Endothelial cell of umbilical vein (primary cell): Measurements from ENCODE around the gene CLN6. TPM values are rescaled to one million over a fixed set of nuclear protein-coding genes. Genes with fewer than 3 reads are reported as not detected.

Experiments
- BruUV-seq: library from RNA; stranded (reverse); fragments of 400-500 nt; replicated peaks from 2 replicates; lab custom pipeline; 2021; lab: Mats Ljungman, UMichigan
- CTCF ChIA-PET: fragments of 300-600, 350-600 bp; sonication (Branson Sonifier 250); formaldehyde crosslinking; loops from one replicate; lab custom pipeline; 2021; ENCODE audit warnings: antibody characterized with exemption, inconsistent platforms; lab: Charles Lee
- POLR2A ChIA-PET: fragments of 300-600, 350-600 bp; sonication (Branson Sonifier 250); formaldehyde crosslinking; loops from one replicate; lab custom pipeline; 2021; ENCODE audit warnings: antibody characterized with exemption, inconsistent platforms; lab: Charles Lee
- DNase-seq: peaks from one replicate; pipeline ENCODE4 v3.0.0-alpha.2; 2011; ENCODE audit warnings: low read depth, low spot score
- FAIRE-seq: peaks from 2 replicates; lab custom pipeline; 2011; peaks lifted over from hg19 to GRCh38; lab: Jason Lieb, UNC
- H2AFZ ChIP-seq: 2 replicates; pipeline ENCODE4 v1.6.0; 2012; ENCODE audit warnings: low read depth, low read length, control low read depth, inconsistent platforms
- H3K27ac ChIP-seq: 2 replicates; pipeline ENCODE4 v1.5.1; 2011; ENCODE audit warnings: low read depth, mild to moderate bottlenecking, control low read depth, low read length, moderate library complexity; ENCODE audit not compliant: insufficient read depth
- H3K27me3 ChIP-seq, 2 experiments: 2 replicates each; pipeline versions ENCODE4 v1.6.0 to v1.6.1; 2011; ENCODE audit warnings: low read length in 2 of 2, mixed read lengths in 1 of 2; ENCODE audit not compliant: control insufficient read depth in 2 of 2, insufficient read depth in 2 of 2
- H3K36me3 ChIP-seq, 2 experiments: 2 replicates in 1 of 2; 3 replicates in 1 of 2; pipeline ENCODE4 v1.5.1; 2011; ENCODE audit warnings: low read length in 2 of 2, mild to moderate bottlenecking in 1 of 2, moderate library complexity in 1 of 2; ENCODE audit not compliant: control insufficient read depth in 2 of 2, insufficient read depth in 2 of 2; ENCODE audit errors: extremely low read depth in 1 of 2
- H3K4me1 ChIP-seq: 3 replicates; pipeline ENCODE4 v1.5.1; 2011; ENCODE audit warnings: mild to moderate bottlenecking, low read length; ENCODE audit not compliant: control insufficient read depth, insufficient read depth; ENCODE audit errors: extremely low read depth
- H3K4me2 ChIP-seq: 2 replicates; pipeline ENCODE4 v1.6.1; 2011; ENCODE audit warnings: low read length, control low read depth, mixed read lengths; ENCODE audit not compliant: insufficient read depth
- H3K4me3 ChIP-seq, 3 experiments: fragments of 200-600 bp in 1 of 3; sonication (generic), shearing (Covaris generic) in 1 of 3; replicated peaks in 1 of 3; 2 replicates each; pipeline ENCODE4 v1.5.1; 2011 to 2016; ENCODE audit warnings: control low read depth in 3 of 3, low read length in 3 of 3, mild to moderate bottlenecking in 2 of 3, inconsistent platforms in 1 of 3, low read depth in 1 of 3, moderate library complexity in 1 of 3; ENCODE audit not compliant: insufficient read depth in 1 of 3
- H3K79me2 ChIP-seq: 2 replicates; pipeline ENCODE4 v1.6.0; 2012; ENCODE audit warnings: low read length, inconsistent platforms; ENCODE audit not compliant: control insufficient read depth, insufficient read depth
- H3K9ac ChIP-seq: replicated peaks from 2 replicates; pipeline ENCODE3; 2011; ENCODE audit warnings: low read length, control low read depth; ENCODE audit not compliant: insufficient read depth; ENCODE audit errors: extremely low read depth
- H3K9me1 ChIP-seq: replicated peaks from 3 replicates; pipeline ENCODE4 v1.6.0; 2011; ENCODE audit warnings: mild to moderate bottlenecking, low read length; ENCODE audit not compliant: control insufficient read depth, insufficient read depth; ENCODE audit errors: extremely low read depth
- H3K9me3 ChIP-seq: replicated peaks from 2 replicates; pipeline ENCODE4 v1.5.1; 2012; ENCODE audit warnings: low read length, inconsistent platforms; ENCODE audit not compliant: control insufficient read depth, insufficient read depth
- H4K20me1 ChIP-seq: replicated peaks from 2 replicates; pipeline ENCODE3; 2011; ENCODE audit warnings: mild to moderate bottlenecking, low read length; ENCODE audit not compliant: control insufficient read depth, insufficient read depth; ENCODE audit errors: extremely low read depth
- EZH2 ChIP-seq: IDR thresholded peaks from 2 replicates; pipeline ENCODE4 v1.6.1; 2012; ENCODE audit warnings: borderline replicate concordance, low read depth, mild to moderate bottlenecking, moderate library complexity, low read length, inconsistent platforms; ENCODE audit not compliant: severe bottlenecking
- FOS ChIP-seq: IDR thresholded peaks from 2 replicates; pipeline ENCODE4 v1.6.1; 2011; ENCODE audit warnings: mild to moderate bottlenecking, low read length, moderate library complexity, borderline replicate concordance; ENCODE audit not compliant: insufficient read depth
- GATA2 ChIP-seq: IDR thresholded peaks from 2 replicates; pipeline ENCODE4 v1.7.0; 2011; ENCODE audit warnings: low read depth, mild to moderate bottlenecking, moderate library complexity, mixed read lengths, low read length; ENCODE audit not compliant: insufficient read length, insufficient read depth
- JUN ChIP-seq: IDR thresholded peaks from 2 replicates; pipeline ENCODE4 v1.6.1; 2011; ENCODE audit warnings: borderline replicate concordance, low read depth; ENCODE audit not compliant: insufficient read length, insufficient read depth
- MYC ChIP-seq: IDR thresholded peaks from one replicate; pipeline ENCODE4 v1.6.1; 2011; ENCODE audit warnings: mild to moderate bottlenecking, low read depth, low read length
- POLR2A ChIP-seq: IDR thresholded peaks from 2 replicates; pipeline ENCODE4 v1.6.1; 2012; ENCODE audit warnings: low read depth, mild to moderate bottlenecking, control low read depth, low read length
- POLR2AphosphoS5 ChIP-seq: IDR thresholded peaks from 2 replicates; pipeline ENCODE4 v1.6.1; 2012; ENCODE audit warnings: low read depth, mild to moderate bottlenecking, control low read depth, low read length, moderate library complexity; ENCODE audit not compliant: insufficient read depth
- dilution Hi-C: fragments of 300-500 bp; cut with MboI; formaldehyde crosslinking; loops from one replicate; pipeline ENCODE4 v1.15.0; 2019; ENCODE audit warnings: low sequenced_read_pairs; ENCODE audit not compliant: extremely low pct_ligation_motif_present
- intact Hi-C: fragments of 100-400 bp; cut with micrococcal nuclease; formaldehyde crosslinking; loops from one replicate; pipeline ENCODE4 v1.10.0; 2022
- polyA plus RNA-seq, 4 experiments: library from polyadenylated mRNA; depleted of rRNA in 3 of 4; stranded (reverse) in 3 of 4; unstranded in 1 of 4; fragments of >200 nt; gene quantifications; 2 replicates each; pipeline versions ENCODE4 v1.2.1 to v1.2.3, GENCODE V29; 2011 to 2012; ENCODE audit warnings: missing spikeins in 1 of 4
- total RNA-seq: library from RNA; stranded (reverse); gene quantifications from 2 replicates; pipeline ENCODE4 v1.2.3, GENCODE V29; 2021
- TF ChIP-seq, protein P1 (sequence below): IDR thresholded peaks from 2 replicates; pipeline ENCODE4 v1.6.1; 2011; ENCODE audit not compliant: insufficient read depth, insufficient read length
- TF ChIP-seq, protein P2 (sequence below), 2 donors: IDR thresholded peaks; 1 replicate in 1 of 2; 2 replicates in 1 of 2; pipeline ENCODE4 v1.5.1; 2011; ENCODE audit warnings: low read length in 2 of 2, mild to moderate bottlenecking in 2 of 2, moderate library complexity in 2 of 2, control low read depth in 1 of 2, inconsistent platforms in 1 of 2, low read depth in 1 of 2; ENCODE audit not compliant: insufficient read depth in 1 of 2; ENCODE audit errors: extremely low read depth in 1 of 2

The CLN6 gene
- total and polyA plus RNA-seq, 2 donors (not counting 3 experiments of a cell fraction or from before 2014, with no cell fraction given): 53.9 to 75.5 TPM

- no peak overlapping the region for H3K27ac ChIP-seq
- FAIRE-seq (no peak), DNase-seq (no peak)
- no peaks in the 10 kb centered on the region for H3K79me2 ChIP-seq
- dilution Hi-C loops: no loop called here
- no peak overlapping the region for H3K9ac ChIP-seq
- no peaks in the 10 kb centered on the region for H4K20me1 ChIP-seq
- H3K36me3 ChIP-seq: peaks cover 2% of the 10 kb centered on the region in 2 experiments
- no peaks in the 10 kb centered on the region for H3K9me3 ChIP-seq
- H3K9me1 ChIP-seq: no peaks in the 10 kb centered on the region
- ChIA-PET POLR2A (no interaction called here), CTCF (no interaction called here)
- TF ChIP-seq POLR2AphosphoS5: no peak
- TF ChIP-seq POLR2A: no peak
- TF ChIP-seq MYC: no peak
- no peak for TF ChIP-seq FOS
- no peak for TF ChIP-seq EZH2
- TF ChIP-seq, protein P1, sequence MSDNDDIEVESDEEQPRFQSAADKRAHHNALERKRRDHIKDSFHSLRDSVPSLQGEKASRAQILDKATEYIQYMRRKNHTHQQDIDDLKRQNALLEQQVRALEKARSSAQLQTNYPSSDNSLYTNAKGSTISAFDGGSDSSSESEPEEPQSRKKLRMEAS: no peak
- TF ChIP-seq JUN: no peak
- TF ChIP-seq GATA2: no peak
- TF ChIP-seq, protein P2, sequence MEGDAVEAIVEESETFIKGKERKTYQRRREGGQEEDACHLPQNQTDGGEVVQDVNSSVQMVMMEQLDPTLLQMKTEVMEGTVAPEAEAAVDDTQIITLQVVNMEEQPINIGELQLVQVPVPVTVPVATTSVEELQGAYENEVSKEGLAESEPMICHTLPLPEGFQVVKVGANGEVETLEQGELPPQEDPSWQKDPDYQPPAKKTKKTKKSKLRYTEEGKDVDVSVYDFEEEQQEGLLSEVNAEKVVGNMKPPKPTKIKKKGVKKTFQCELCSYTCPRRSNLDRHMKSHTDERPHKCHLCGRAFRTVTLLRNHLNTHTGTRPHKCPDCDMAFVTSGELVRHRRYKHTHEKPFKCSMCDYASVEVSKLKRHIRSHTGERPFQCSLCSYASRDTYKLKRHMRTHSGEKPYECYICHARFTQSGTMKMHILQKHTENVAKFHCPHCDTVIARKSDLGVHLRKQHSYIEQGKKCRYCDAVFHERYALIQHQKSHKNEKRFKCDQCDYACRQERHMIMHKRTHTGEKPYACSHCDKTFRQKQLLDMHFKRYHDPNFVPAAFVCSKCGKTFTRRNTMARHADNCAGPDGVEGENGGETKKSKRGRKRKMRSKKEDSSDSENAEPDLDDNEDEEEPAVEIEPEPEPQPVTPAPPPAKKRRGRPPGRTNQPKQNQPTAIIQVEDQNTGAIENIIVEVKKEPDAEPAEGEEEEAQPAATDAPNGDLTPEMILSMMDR (IDR thresholded peaks at IDR 0.05; ENCODE audit: extremely low read depth in 1 of 2, insufficient read depth in 1 of 2, low read depth in 1 of 2, low read length in 2 of 2): no peak
- no peaks in the 10 kb centered on the region for H3K4me1 ChIP-seq
- H2AFZ ChIP-seq: no peak overlapping the region
- no peaks in the 10 kb centered on the region for H3K27me3 ChIP-seq
- no TSS peak for BruUV-seq
- H3K4me2 ChIP-seq: no peak overlapping the region
- H3K4me3 ChIP-seq: no peak overlapping the region
- intact Hi-C loops: loop anchor here (10.0 kb wide), 1 partner anchor 193 kb away; no protein-coding TSS in a partner anchor
Observed at GRCh38 chr15:68158046-68158628, 71.4 kb downstream of the CLN6 start.
